ENCODE data around the gene ZNF69.

- TF ChIP-seq POLR2AphosphoS5 (IDR thresholded peaks at IDR 0.05; ENCODE audit: low read depth) (no peak), CTCF (IDR thresholded peaks at IDR 0.05; ENCODE audit: insufficient read depth, low read length) (no peak), GABPA (IDR thresholded peaks at IDR 0.05; ENCODE audit: low read depth) (no peak)
These were observed 26.9 kb upstream of the ZNF69 start for GRCh38 chr19:11860721-11861120.
